Measurements from ENCODE around the gene USP4.

DNA sequence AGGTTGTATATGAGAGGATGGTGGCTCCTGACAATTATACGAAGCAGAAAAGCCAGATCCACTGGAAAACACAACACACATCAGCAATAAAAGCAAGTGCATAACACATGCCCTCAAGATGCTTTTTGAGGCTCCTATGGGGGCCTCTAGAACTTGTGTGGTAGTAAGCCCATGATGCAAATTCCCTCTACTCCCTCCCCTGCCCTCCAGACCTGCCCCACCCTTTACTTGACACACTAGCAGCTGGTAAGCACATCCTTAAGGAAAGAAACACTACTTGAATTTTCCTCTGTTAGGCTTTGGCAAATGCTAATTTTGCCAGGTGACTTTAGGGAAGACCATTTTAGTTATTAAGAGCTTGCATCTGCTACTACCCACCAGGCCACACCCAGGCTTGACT, 29.2 kb downstream of the USP4 start:
- TF ChIP-seq, protein P1, sequence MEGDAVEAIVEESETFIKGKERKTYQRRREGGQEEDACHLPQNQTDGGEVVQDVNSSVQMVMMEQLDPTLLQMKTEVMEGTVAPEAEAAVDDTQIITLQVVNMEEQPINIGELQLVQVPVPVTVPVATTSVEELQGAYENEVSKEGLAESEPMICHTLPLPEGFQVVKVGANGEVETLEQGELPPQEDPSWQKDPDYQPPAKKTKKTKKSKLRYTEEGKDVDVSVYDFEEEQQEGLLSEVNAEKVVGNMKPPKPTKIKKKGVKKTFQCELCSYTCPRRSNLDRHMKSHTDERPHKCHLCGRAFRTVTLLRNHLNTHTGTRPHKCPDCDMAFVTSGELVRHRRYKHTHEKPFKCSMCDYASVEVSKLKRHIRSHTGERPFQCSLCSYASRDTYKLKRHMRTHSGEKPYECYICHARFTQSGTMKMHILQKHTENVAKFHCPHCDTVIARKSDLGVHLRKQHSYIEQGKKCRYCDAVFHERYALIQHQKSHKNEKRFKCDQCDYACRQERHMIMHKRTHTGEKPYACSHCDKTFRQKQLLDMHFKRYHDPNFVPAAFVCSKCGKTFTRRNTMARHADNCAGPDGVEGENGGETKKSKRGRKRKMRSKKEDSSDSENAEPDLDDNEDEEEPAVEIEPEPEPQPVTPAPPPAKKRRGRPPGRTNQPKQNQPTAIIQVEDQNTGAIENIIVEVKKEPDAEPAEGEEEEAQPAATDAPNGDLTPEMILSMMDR (IDR thresholded peaks at IDR 0.05; ENCODE audit: poor library complexity) = no peak
- TF ChIP-seq EZH2 (IDR thresholded peaks at IDR 0.05; ENCODE audit: borderline replicate concordance) = no peak
- no peak for TF ChIP-seq EZH2phosphoT487 (IDR thresholded peaks at IDR 0.05; ENCODE audit: low read depth, severe bottlenecking, unreplicated experiment)
